SU-DHL-6 (cell line): ENCODE data around the gene B3GNT5.

ENCODE experiments used
- EZH2phosphoT487 ChIP-seq: fragments of 200-600 bp; sonication (generic), shearing (Covaris generic); conservative IDR thresholded peaks from 2 replicates; pipeline ENCODE4 v1.6.1; 2018; ENCODE audit warnings: mild to moderate bottlenecking, antibody characterized with exemption, low read length, moderate library complexity, mixed read lengths
- TF ChIP-seq, protein P1 (sequence below): fragments of 200-600 bp; sonication (generic); IDR thresholded peaks from one replicate; pipeline ENCODE4 v1.5.1; 2017; ENCODE audit warnings: antibody characterized with exemption, mild to moderate bottlenecking, low read length, moderate library complexity; ENCODE audit not compliant: insufficient read depth, poor library complexity, severe bottlenecking

DNA sequence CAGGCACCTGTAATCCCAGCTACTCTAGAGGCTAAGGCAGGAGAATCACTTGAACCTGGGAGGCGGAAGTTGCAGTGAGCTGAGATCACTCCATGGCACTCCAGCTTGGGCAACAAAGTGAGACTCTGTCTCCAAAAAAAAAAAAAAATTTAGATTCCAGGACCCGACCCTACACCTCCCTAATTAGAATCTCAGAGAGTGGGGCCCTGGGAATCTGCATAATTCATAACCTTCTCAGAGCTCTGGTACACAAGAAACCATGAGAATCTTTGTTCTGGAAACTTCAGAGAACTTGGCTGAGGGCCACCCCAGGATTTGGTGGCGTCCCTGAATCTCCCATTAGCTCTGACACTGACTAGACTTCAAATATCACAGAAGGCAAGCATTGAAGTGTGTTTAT is 31.5 kb downstream of the B3GNT5 start:
- TF ChIP-seq, protein P1, sequence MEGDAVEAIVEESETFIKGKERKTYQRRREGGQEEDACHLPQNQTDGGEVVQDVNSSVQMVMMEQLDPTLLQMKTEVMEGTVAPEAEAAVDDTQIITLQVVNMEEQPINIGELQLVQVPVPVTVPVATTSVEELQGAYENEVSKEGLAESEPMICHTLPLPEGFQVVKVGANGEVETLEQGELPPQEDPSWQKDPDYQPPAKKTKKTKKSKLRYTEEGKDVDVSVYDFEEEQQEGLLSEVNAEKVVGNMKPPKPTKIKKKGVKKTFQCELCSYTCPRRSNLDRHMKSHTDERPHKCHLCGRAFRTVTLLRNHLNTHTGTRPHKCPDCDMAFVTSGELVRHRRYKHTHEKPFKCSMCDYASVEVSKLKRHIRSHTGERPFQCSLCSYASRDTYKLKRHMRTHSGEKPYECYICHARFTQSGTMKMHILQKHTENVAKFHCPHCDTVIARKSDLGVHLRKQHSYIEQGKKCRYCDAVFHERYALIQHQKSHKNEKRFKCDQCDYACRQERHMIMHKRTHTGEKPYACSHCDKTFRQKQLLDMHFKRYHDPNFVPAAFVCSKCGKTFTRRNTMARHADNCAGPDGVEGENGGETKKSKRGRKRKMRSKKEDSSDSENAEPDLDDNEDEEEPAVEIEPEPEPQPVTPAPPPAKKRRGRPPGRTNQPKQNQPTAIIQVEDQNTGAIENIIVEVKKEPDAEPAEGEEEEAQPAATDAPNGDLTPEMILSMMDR = no peak
- TF ChIP-seq EZH2phosphoT487 = no peak
